Uterine smooth muscle cell (primary cell): Measurements from ENCODE around the gene NAGPA. TPM values are rescaled to one million over a fixed set of nuclear protein-coding genes. Genes with fewer than 3 reads are reported as not detected.

ENCODE experiments used
- total RNA-seq: library from RNA; depleted of rRNA; stranded (reverse); fragments of >200 nt; gene quantifications from 2 replicates; pipeline ENCODE4 v1.2.3, GENCODE V29; 2014

NAGPA gene
- 22.5 and 29.1 TPM in 2 replicates for total RNA-seq

GRCh38 chr16:5033256-5034166 is at the start of gene NAGPA:
NAGPA (minus strand) TSS chr16:5033935; CDS start chr16:5033914, 21 bp downstream.

GRCh38 chr16:5071681-5072333 is 38.1 kb upstream of the NAGPA start, which contains the start of gene ALG1:
ALG1 (plus strand) TSS chr16:5071843; CDS start chr16:5071850, 7 bp downstream.

GRCh38 chr16:5065813-5066212 is 32.1 kb upstream of the NAGPA start, which contains the start of gene C16orf89:
C16orf89 (minus strand) TSS chr16:5065956; CDS start chr16:5065908, 48 bp downstream.

Other genes with a start within 250 kb of the NAGPA start
- gene SEPTIN12, start 245.6 kb downstream of the NAGPA start, total RNA-seq, result not detected in 2 replicates
- gene SMIM22, start 238.6 kb downstream of the NAGPA start, total RNA-seq, result not detected in 2 replicates
- gene ROGDI, start 231.3 kb downstream of the NAGPA start, total RNA-seq, result 12.8 and 14.6 TPM in 2 replicates
- 47.8 and 62.0 TPM in 2 replicates for gene GLYR1, start 186.6 kb downstream of the NAGPA start, total RNA-seq
- gene UBN1, start 186.5 kb downstream of the NAGPA start, total RNA-seq, result 19.3 and 22.0 TPM in 2 replicates
- 0.44 and 0.75 TPM in 2 replicates for gene PPL, start 96.8 kb downstream of the NAGPA start, total RNA-seq
- gene SEC14L5, start 75.6 kb downstream of the NAGPA start, total RNA-seq, result under 0.01 TPM in 1 of 2 replicates, not detected in the other
- 0.12 and 0.22 TPM in 2 replicates for gene C16orf89, start 32.0 kb upstream of the NAGPA start, total RNA-seq
- gene ALG1, start 37.9 kb upstream of the NAGPA start, total RNA-seq, result 39.2 and 43.8 TPM in 2 replicates
- gene EEF2KMT, start 63.9 kb upstream of the NAGPA start, total RNA-seq, result 11.4 and 16.6 TPM in 2 replicates